A673 (cell line): ENCODE results near the gene VPS51.

Experiments
- EZH2 ChIP-seq: fragments of 200-600 bp; sonication (generic); IDR thresholded peaks from 2 replicates; pipeline ENCODE4 v1.6.1; 2017; ENCODE audit warnings: borderline replicate concordance, low read depth, mild to moderate bottlenecking, mixed read lengths, antibody characterized with exemption, low read length; ENCODE audit not compliant: poor library complexity, severe bottlenecking
- TF ChIP-seq, protein P1 (sequence below): fragments of 300-800, 200-600 bp; sonication (generic); conservative IDR thresholded peaks from 2 replicates; pipeline ENCODE4 v1.5.1; 2017; ENCODE audit warnings: low read depth, mild to moderate bottlenecking, antibody characterized with exemption, low read length, moderate library complexity, mixed read lengths

GRCh38 chr11:65124480-65125196 is 28.6 kb downstream of the VPS51 start:
- TF ChIP-seq, protein P1, sequence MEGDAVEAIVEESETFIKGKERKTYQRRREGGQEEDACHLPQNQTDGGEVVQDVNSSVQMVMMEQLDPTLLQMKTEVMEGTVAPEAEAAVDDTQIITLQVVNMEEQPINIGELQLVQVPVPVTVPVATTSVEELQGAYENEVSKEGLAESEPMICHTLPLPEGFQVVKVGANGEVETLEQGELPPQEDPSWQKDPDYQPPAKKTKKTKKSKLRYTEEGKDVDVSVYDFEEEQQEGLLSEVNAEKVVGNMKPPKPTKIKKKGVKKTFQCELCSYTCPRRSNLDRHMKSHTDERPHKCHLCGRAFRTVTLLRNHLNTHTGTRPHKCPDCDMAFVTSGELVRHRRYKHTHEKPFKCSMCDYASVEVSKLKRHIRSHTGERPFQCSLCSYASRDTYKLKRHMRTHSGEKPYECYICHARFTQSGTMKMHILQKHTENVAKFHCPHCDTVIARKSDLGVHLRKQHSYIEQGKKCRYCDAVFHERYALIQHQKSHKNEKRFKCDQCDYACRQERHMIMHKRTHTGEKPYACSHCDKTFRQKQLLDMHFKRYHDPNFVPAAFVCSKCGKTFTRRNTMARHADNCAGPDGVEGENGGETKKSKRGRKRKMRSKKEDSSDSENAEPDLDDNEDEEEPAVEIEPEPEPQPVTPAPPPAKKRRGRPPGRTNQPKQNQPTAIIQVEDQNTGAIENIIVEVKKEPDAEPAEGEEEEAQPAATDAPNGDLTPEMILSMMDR, result no peak
- TF ChIP-seq EZH2, result no peak
